Neuron (in vitro differentiated cells): Measurements from ENCODE around the gene CCDC188.
A peak's percentile ranks its signal among the peaks of the same experiment; 100 is the strongest.

Experiments used
- H2AFZ ChIP-seq: one replicate; pipeline ENCODE4 v1.6.1; 2013; ENCODE audit warnings: low read depth, mild to moderate bottlenecking, inconsistent platforms, low read length, moderate library complexity
- H3K27me3 ChIP-seq: one replicate; pipeline ENCODE4 v1.6.1; 2013; ENCODE audit warnings: low read length; ENCODE audit not compliant: insufficient read depth
- H3K36me3 ChIP-seq: one replicate; pipeline ENCODE4 v1.6.1; 2013; ENCODE audit warnings: low read length; ENCODE audit not compliant: insufficient read depth
- H3K4me1 ChIP-seq: one replicate; pipeline ENCODE4 v1.6.1; 2013; ENCODE audit warnings: low read length; ENCODE audit not compliant: insufficient read depth
- H3K4me3 ChIP-seq: 2 replicates; pipeline ENCODE4 v1.5.1; 2013; ENCODE audit warnings: mild to moderate bottlenecking, low read length, moderate library complexity
- H3K9me3 ChIP-seq: one replicate; pipeline ENCODE4 v1.6.1; 2013; ENCODE audit warnings: low read length

CCDC188 gene

GRCh38 chr22:20116951-20117632 is 33.8 kb downstream of the CCDC188 start, which contains the start of gene TRMT2A:
Gene TRMT2A, minus strand, starts transcription at chr22:20117226. Its CDS starts 320 bp downstream, at chr22:20116906.
- peaks cover 23% of the 10 kb centered on the region for H3K4me1 ChIP-seq
- H3K27me3 ChIP-seq = no peaks in the 10 kb centered on the region
- H3K4me3 ChIP-seq = peak within 1 kb of the TSS; percentile 77
- no peaks in the 10 kb centered on the region for H3K9me3 ChIP-seq
- H2AFZ ChIP-seq = no peak within 1 kb of the TSS
- peaks cover 66% of the 10 kb centered on the region for H3K36me3 ChIP-seq

- Histone ChIP-seq H3K27me3 (no peaks in the 10 kb centered on the region), H2AFZ (no peak overlapping the region), H3K9me3 (no peaks in the 10 kb centered on the region), H3K4me3 (peak overlapping the region; percentile 77), H3K4me1 (peaks cover 23% of the 10 kb centered on the region), H3K36me3 (peaks cover 65% of the 10 kb centered on the region)
These were observed 34.4 kb downstream of the CCDC188 start for GRCh38 chr22:20116376-20116950.

GRCh38 chr22:20115691-20116375 is 35.0 kb downstream of the CCDC188 start, which contains the start of gene RANBP1:
Gene RANBP1, plus strand, starts transcription at chr22:20116104. Its CDS starts 81 bp downstream, at chr22:20116185.
- no peak within 1 kb of the TSS for H2AFZ ChIP-seq

GRCh38 chr22:20114506-20115475 is 36.1 kb downstream of the CCDC188 start:
- Histone ChIP-seq H3K9me3 (no peaks in the 10 kb centered on the region), H3K36me3 (peaks cover 63% of the 10 kb centered on the region), H3K4me3 (no peak overlapping the region), H3K27me3 (no peaks in the 10 kb centered on the region), H2AFZ (no peak overlapping the region), H3K4me1 (peaks cover 23% of the 10 kb centered on the region)

More at GRCh38 chr22:20115691-20116375, 35.0 kb downstream of the CCDC188 start, which contains the start of gene RANBP1:
- Histone ChIP-seq H3K4me3 (peak within 1 kb of the TSS; percentile 77), H3K9me3 (no peaks in the 10 kb centered on the region), H3K4me1 (peaks cover 23% of the 10 kb centered on the region), H3K27me3 (no peaks in the 10 kb centered on the region), H3K36me3 (peaks cover 62% of the 10 kb centered on the region)

GRCh38 chr22:20113551-20114310 is 37.1 kb downstream of the CCDC188 start:
- Histone ChIP-seq H3K9me3 (no peaks in the 10 kb centered on the region), H3K4me3 (no peak overlapping the region), H3K27me3 (no peaks in the 10 kb centered on the region), H3K36me3 (peaks cover 65% of the 10 kb centered on the region), H3K4me1 (peaks cover 18% of the 10 kb centered on the region), H2AFZ (no peak overlapping the region)

- H3K36me3 ChIP-seq = peaks cover 70% of the 10 kb centered on the region
- no peak overlapping the region for H2AFZ ChIP-seq
- H3K9me3 ChIP-seq = no peaks in the 10 kb centered on the region
- no peak overlapping the region for H3K4me3 ChIP-seq
- H3K27me3 ChIP-seq = no peaks in the 10 kb centered on the region
- H3K4me1 ChIP-seq = peaks cover 11% of the 10 kb centered on the region
These were observed 38.0 kb downstream of the CCDC188 start for GRCh38 chr22:20112623-20113511.

GRCh38 chr22:20111689-20112622 is 38.9 kb downstream of the CCDC188 start:
- no peak overlapping the region for H3K4me3 ChIP-seq
- no peaks in the 10 kb centered on the region for H3K9me3 ChIP-seq
- peaks cover 11% of the 10 kb centered on the region for H3K4me1 ChIP-seq
- H2AFZ ChIP-seq = no peak overlapping the region
- H3K27me3 ChIP-seq = no peaks in the 10 kb centered on the region
- peaks cover 79% of the 10 kb centered on the region for H3K36me3 ChIP-seq

- H3K9me3 ChIP-seq = no peaks in the 10 kb centered on the region
- no peaks in the 10 kb centered on the region for H3K27me3 ChIP-seq
- no peak overlapping the region for H3K4me3 ChIP-seq
- H2AFZ ChIP-seq = no peak overlapping the region
- peaks cover 7% of the 10 kb centered on the region for H3K4me1 ChIP-seq
- H3K36me3 ChIP-seq = peaks cover 87% of the 10 kb centered on the region
These were observed 39.7 kb downstream of the CCDC188 start for GRCh38 chr22:20111045-20111688.

GRCh38 chr22:20110359-20110985 is 40.4 kb downstream of the CCDC188 start:
- H3K4me3 ChIP-seq = no peak overlapping the region
- H3K9me3 ChIP-seq = no peaks in the 10 kb centered on the region
- no peaks in the 10 kb centered on the region for H3K27me3 ChIP-seq
- peaks cover 90% of the 10 kb centered on the region for H3K36me3 ChIP-seq
- H2AFZ ChIP-seq = no peak overlapping the region
- peaks cover under 1% of the 10 kb centered on the region for H3K4me1 ChIP-seq
